Small intestine (tissue), 7 donors: Measurements from ENCODE around the gene PRSS36. TPM values are rescaled to one million over a fixed set of nuclear protein-coding genes. Genes with fewer than 3 reads are reported as not detected.
A peak's percentile ranks its signal among the peaks of the same experiment; 100 is the strongest.
"Not testable (repeated sequence)": the region's sequence is repeated elsewhere in the genome, so short reads cannot be mapped to it uniquely, and the experiment has no call there.

ENCODE experiments used
- DNase-seq, 2 donors: peaks; one replicate each; pipeline versions ENCODE4 v3.0.0 to v3.0.0-alpha.2; 2013
- FAIRE-seq: peaks from 2 replicates; lab custom pipeline; 2012; peaks lifted over from hg19 to GRCh38; lab: Jason Lieb, UNC
- H3K27ac ChIP-seq, 3 donors: one replicate each; pipeline ENCODE4 v1.5.1; 2013; ENCODE audit warnings: low read length in 2 of 3, mild to moderate bottlenecking in 2 of 3, control low read depth in 1 of 3, inconsistent platforms in 1 of 3, low read depth in 1 of 3, moderate library complexity in 1 of 3
- H3K27me3 ChIP-seq, 3 donors: one replicate each; pipeline ENCODE4 v1.6.1; 2013; ENCODE audit warnings: low read length in 3 of 3, inconsistent platforms in 1 of 3; ENCODE audit not compliant: control insufficient read depth in 3 of 3, insufficient read depth in 3 of 3
- H3K36me3 ChIP-seq, 3 donors: one replicate each; pipeline ENCODE4 v1.6.1; 2013; ENCODE audit warnings: low read length in 3 of 3, inconsistent platforms in 1 of 3, low read depth in 1 of 3, mild to moderate bottlenecking in 1 of 3, moderate library complexity in 1 of 3; ENCODE audit not compliant: control insufficient read depth in 3 of 3, insufficient read depth in 2 of 3
- H3K4me1 ChIP-seq, 3 donors: one replicate each; pipeline ENCODE4 v1.6.1; 2013; ENCODE audit warnings: low read length in 2 of 3, inconsistent platforms in 1 of 3, low read depth in 1 of 3, mild to moderate bottlenecking in 1 of 3, moderate library complexity in 1 of 3; ENCODE audit not compliant: control insufficient read depth in 3 of 3, insufficient read depth in 2 of 3
- H3K4me3 ChIP-seq, 3 donors: one replicate each; pipeline ENCODE4 v1.5.1; 2013; ENCODE audit warnings: low read length in 3 of 3, control low read depth in 1 of 3, inconsistent platforms in 1 of 3, low read depth in 1 of 3, mild to moderate bottlenecking in 1 of 3, moderate library complexity in 1 of 3
- H3K9me3 ChIP-seq, 2 donors: one replicate each; pipeline ENCODE4 v1.6.1; 2013; ENCODE audit warnings: low read depth in 1 of 2, low read length in 1 of 2; ENCODE audit not compliant: control insufficient read depth in 2 of 2, insufficient read depth in 1 of 2
- WGBS, 3 donors: extraction: QIAGEN DNeasy Blood & Tissue Kit; methylation state at CpG; one replicate each; pipeline ENCODE4 v1.1.7; 2013; 5-methylcytosine and 5-hydroxymethylcytosine counted together
- polyA plus RNA-seq, 4 donors: library from polyadenylated mRNA; stranded (reverse) in 3 of 4; unstranded in 1 of 4; fragments of 200-250 nt in 3 of 4; fragments of 120-200 nt in 1 of 4; gene quantifications; one replicate each; pipeline versions ENCODE4 v1.2.1 to v1.2.3, GENCODE V29; 2013
- donor health status: healthy with polysubstance abuse.
- donor health status: control.
- donor health status: control.
- donor health status: Bipolar disorder and iron deficiency.
- donor health status: healthy.

PRSS36 gene
- polyA plus RNA-seq, 4 donors: 2.5 to 19.2 (median 8.1) TPM

- Histone ChIP-seq H3K27me3 (peaks cover 0 to 5% (median 0%) of the 10 kb centered on the region in 3 donors), H3K9me3 (no peaks in the 10 kb centered on the region), H3K4me3 (peak overlapping the region; percentile 9 to 56 (median 27)), H3K27ac (peak overlapping the region; percentile 89 to 99 (median 92)), H3K36me3 (no peaks in the 10 kb centered on the region), H3K4me1 (peaks cover 4 to 40% (median 11%) of the 10 kb centered on the region in 3 donors)
- DNase-seq (peak; percentile 99), FAIRE-seq (no peak)
- WGBS, 3 donors: 2 to 8% (median 4%) methylated on average over 64 to 89 of the region's 89 CpGs
Measured at GRCh38 chr16:31142109-31143010, 7.5 kb downstream of the PRSS36 start.

GRCh38 chr16:31141489-31142108 is 8.3 kb downstream of the PRSS36 start:
- H3K4me1 ChIP-seq: peaks cover 4 to 43% (median 11%) of the 10 kb centered on the region in 3 donors

DNA sequence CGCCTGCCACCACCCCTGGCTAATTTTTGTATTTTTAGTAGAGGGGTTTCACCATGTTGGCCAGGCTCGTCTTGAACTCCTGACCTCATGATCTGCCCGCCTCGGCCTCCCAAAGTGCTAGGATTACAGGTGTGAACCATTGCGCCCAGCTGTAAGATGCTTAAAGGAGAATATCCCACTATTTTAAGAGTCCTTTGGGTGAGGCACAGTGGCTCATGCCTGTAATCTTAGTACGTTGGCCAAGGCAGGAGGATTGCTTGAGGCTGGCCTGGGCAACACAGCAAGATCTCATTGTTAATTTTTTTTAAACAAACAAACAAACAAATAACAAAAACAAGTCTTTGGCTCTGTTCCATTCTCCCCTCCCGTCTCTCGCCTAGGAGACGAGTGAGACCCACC is 8.8 kb downstream of the PRSS36 start:
- not testable (repeated sequence) for FAIRE-seq, H3K9me3 ChIP-seq, H3K36me3 ChIP-seq, H3K4me3 ChIP-seq, DNase-seq, H3K27me3 ChIP-seq
- peak overlapping the region; percentile 89 to 99 (median 92) for H3K27ac ChIP-seq
- peaks cover 4 to 48% (median 11%) of the 10 kb centered on the region in 3 donors for H3K4me1 ChIP-seq
- 73 to 86% (median 83%) methylated on average over 9 of the region's 9 CpGs for WGBS, 3 donors

More at GRCh38 chr16:31141489-31142108, 8.3 kb downstream of the PRSS36 start:
- Histone ChIP-seq H3K27ac (peak overlapping the region; percentile 89 to 99 (median 92)), H3K9me3 (no peaks in the 10 kb centered on the region), H3K4me3 (peak overlapping the region in 2 of 3 donors; percentile 25 to 27), H3K36me3 (no peaks in the 10 kb centered on the region), H3K27me3 (no peaks in the 10 kb centered on the region)
- no peak for DNase-seq
- 23 to 32% (median 29%) methylated on average over 10 of the region's 10 CpGs for WGBS, 3 donors
- no peak for FAIRE-seq

- H3K4me3 ChIP-seq: no peak overlapping the region
- FAIRE-seq (no peak), DNase-seq (peak; percentile 93 to 96)
- H3K4me1 ChIP-seq: peaks cover 4 to 53% (median 11%) of the 10 kb centered on the region in 3 donors
- WGBS, 3 donors: 16 to 44% (median 32%) methylated on average over 26 to 27 of the region's 27 CpGs
- no peaks in the 10 kb centered on the region for H3K27me3 ChIP-seq
- peak overlapping the region; percentile 84 to 93 (median 92) for H3K27ac ChIP-seq
- peaks cover 0 to 9% (median 0%) of the 10 kb centered on the region in 3 donors for H3K36me3 ChIP-seq
- no peaks in the 10 kb centered on the region for H3K9me3 ChIP-seq
Measured at GRCh38 chr16:31138621-31139578, 11.0 kb downstream of the PRSS36 start.

GRCh38 chr16:31136822-31137499 is 12.9 kb downstream of the PRSS36 start:
- FAIRE-seq, H3K27me3 ChIP-seq, H3K27ac ChIP-seq, H3K9me3 ChIP-seq, H3K4me3 ChIP-seq, DNase-seq: not testable (repeated sequence)
- Histone ChIP-seq H3K4me1 (peaks cover 4 to 69% (median 11%) of the 10 kb centered on the region in 3 donors), H3K36me3 (peaks cover 0 to 28% (median 0%) of the 10 kb centered on the region in 3 donors)
- 71 to 88% (median 74%) methylated on average over 20 of the region's 20 CpGs for WGBS, 3 donors

DNA sequence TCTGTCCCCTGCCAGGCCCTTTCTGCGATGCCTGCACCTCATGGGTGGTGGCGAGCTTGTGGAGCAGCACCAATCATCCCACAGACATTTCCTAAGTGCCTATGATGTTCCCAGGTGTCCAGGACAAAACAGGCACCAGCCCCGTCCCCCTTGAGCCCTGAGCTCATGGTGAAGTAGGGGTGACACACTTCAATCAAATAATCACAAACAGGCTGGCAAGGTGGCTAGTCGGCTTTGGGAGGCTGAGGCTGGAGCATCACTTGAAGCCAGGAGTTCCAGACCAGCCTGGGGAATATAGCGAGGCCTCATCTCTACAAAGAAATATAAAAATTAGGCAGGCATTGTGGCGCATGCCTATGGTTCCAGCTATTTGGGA is 13.6 kb downstream of the PRSS36 start:
- Histone ChIP-seq H3K4me3 (no peak overlapping the region), H3K36me3 (peaks cover 0 to 35% (median 0%) of the 10 kb centered on the region in 3 donors), H3K4me1 (peaks cover 2 to 69% (median 9%) of the 10 kb centered on the region in 3 donors), H3K9me3 (no peaks in the 10 kb centered on the region), H3K27me3 (no peaks in the 10 kb centered on the region), H3K27ac (no peak overlapping the region)
- 69 to 80% (median 76%) methylated on average over 6 of the region's 6 CpGs for WGBS, 3 donors
- DNase-seq (no peak), FAIRE-seq (no peak)

GRCh38 chr16:31135535-31136286 is 14.2 kb downstream of the PRSS36 start, which contains the start of gene PRSS8:
Gene PRSS8 (minus strand): TSS chr16:31135727. CDS start chr16:31135498, 229 bp downstream.
- peaks cover 0 to 68% (median 8%) of the 10 kb centered on the region in 3 donors for H3K4me1 ChIP-seq
- no peaks in the 10 kb centered on the region for H3K9me3 ChIP-seq
- H3K36me3 ChIP-seq: peaks cover 0 to 40% (median 0%) of the 10 kb centered on the region in 3 donors
- H3K27me3 ChIP-seq: no peaks in the 10 kb centered on the region
- 21 to 46% (median 29%) methylated on average over 20 to 22 of the region's 22 CpGs for WGBS, 3 donors
- no peak for FAIRE-seq
- H3K4me3 ChIP-seq: peak within 1 kb of the TSS; percentile 51 to 94 (median 94)
- DNase-seq: peak; percentile 95
- H3K27ac ChIP-seq: peak within 1 kb of the TSS; percentile 90 to 98 (median 94)
